ENCODE results near the gene SQSTM1.
"Not testable (repeated sequence)": the region's sequence is repeated elsewhere in the genome, so short reads cannot be mapped to it uniquely, and the experiment has no call there.

GRCh38 chr5:179789278-179789677, 31.4 kb upstream of the SQSTM1 start:
- TF ChIP-seq, protein P1, sequence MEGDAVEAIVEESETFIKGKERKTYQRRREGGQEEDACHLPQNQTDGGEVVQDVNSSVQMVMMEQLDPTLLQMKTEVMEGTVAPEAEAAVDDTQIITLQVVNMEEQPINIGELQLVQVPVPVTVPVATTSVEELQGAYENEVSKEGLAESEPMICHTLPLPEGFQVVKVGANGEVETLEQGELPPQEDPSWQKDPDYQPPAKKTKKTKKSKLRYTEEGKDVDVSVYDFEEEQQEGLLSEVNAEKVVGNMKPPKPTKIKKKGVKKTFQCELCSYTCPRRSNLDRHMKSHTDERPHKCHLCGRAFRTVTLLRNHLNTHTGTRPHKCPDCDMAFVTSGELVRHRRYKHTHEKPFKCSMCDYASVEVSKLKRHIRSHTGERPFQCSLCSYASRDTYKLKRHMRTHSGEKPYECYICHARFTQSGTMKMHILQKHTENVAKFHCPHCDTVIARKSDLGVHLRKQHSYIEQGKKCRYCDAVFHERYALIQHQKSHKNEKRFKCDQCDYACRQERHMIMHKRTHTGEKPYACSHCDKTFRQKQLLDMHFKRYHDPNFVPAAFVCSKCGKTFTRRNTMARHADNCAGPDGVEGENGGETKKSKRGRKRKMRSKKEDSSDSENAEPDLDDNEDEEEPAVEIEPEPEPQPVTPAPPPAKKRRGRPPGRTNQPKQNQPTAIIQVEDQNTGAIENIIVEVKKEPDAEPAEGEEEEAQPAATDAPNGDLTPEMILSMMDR (IDR thresholded peaks at IDR 0.05), result not testable (repeated sequence)
- TF ChIP-seq POLR2A (IDR thresholded peaks at IDR 0.05), result not testable (repeated sequence)

Data from body of pancreas (tissue), 4 donors.